ENCODE measurements around the gene NBPF11.
A peak's percentile ranks its signal among the peaks of the same experiment; 100 is the strongest.
"Not testable (repeated sequence)": the region's sequence is repeated elsewhere in the genome, so short reads cannot be mapped to it uniquely, and the experiment has no call there.

NBPF11 gene

GRCh38 chr1:148160048-148160342 lies 7.9 kb upstream of the NBPF11 start:
- no peaks in the 10 kb centered on the region for H3K36me3 ChIP-seq (ENCODE audit: insufficient read depth)
- H3K4me1 ChIP-seq (ENCODE audit: low read depth, poor library complexity, severe bottlenecking) = no peaks in the 10 kb centered on the region
- no peak overlapping the region for H3K27ac ChIP-seq
- no peak for TF ChIP-seq CTCF (conservative IDR thresholded peaks at IDR 0.05; ENCODE audit: low read depth, low read length)
- H3K27me3 ChIP-seq (ENCODE audit: insufficient read depth, low read depth) = no peaks in the 10 kb centered on the region; the same call in 1 of the 2 replicates
- no peak overlapping the region for H3K9ac ChIP-seq
- no peaks in the 10 kb centered on the region for H3K79me2 ChIP-seq (ENCODE audit: insufficient read depth, low read depth)
- H2AFZ ChIP-seq (ENCODE audit: low read depth) = no peak overlapping the region
- no peak overlapping the region for H3K4me2 ChIP-seq
- H4K20me1 ChIP-seq (ENCODE audit: insufficient read depth) = no peaks in the 10 kb centered on the region
- no peak overlapping the region for H3K4me3 ChIP-seq (IDR thresholded peaks at IDR 0.05; ENCODE audit: insufficient read depth, low read depth, low read length)

GRCh38 chr1:148158341-148159003 lies 6.4 kb upstream of the NBPF11 start:
- Histone ChIP-seq H3K27me3 (ENCODE audit: insufficient read depth, low read depth) (no peaks in the 10 kb centered on the region; the same call in 1 of the 2 replicates), H3K4me3 (IDR thresholded peaks at IDR 0.05; ENCODE audit: insufficient read depth, low read depth, low read length) (no peak overlapping the region), H3K4me2 (no peak overlapping the region), H3K27ac (no peak overlapping the region), H3K4me1 (ENCODE audit: low read depth, poor library complexity, severe bottlenecking) (no peaks in the 10 kb centered on the region), H3K36me3 (ENCODE audit: insufficient read depth) (no peaks in the 10 kb centered on the region), H3K9ac (no peak overlapping the region), H4K20me1 (ENCODE audit: insufficient read depth) (no peaks in the 10 kb centered on the region), H3K79me2 (ENCODE audit: insufficient read depth, low read depth) (no peaks in the 10 kb centered on the region), H2AFZ (ENCODE audit: low read depth) (no peak overlapping the region)
- no peak for TF ChIP-seq CTCF (conservative IDR thresholded peaks at IDR 0.05; ENCODE audit: low read depth, low read length)

GRCh38 chr1:148157803-148158202 lies 5.7 kb upstream of the NBPF11 start:
- H3K27ac ChIP-seq; H3K4me1 ChIP-seq (ENCODE audit: low read depth, poor library complexity, severe bottlenecking); H3K79me2 ChIP-seq (ENCODE audit: insufficient read depth, low read depth); H3K36me3 ChIP-seq (ENCODE audit: insufficient read depth); H3K9ac ChIP-seq; H3K27me3 ChIP-seq (ENCODE audit: insufficient read depth, low read depth); H3K4me3 ChIP-seq (IDR thresholded peaks at IDR 0.05; ENCODE audit: insufficient read depth, low read depth, low read length); H2AFZ ChIP-seq (ENCODE audit: low read depth); H4K20me1 ChIP-seq (ENCODE audit: insufficient read depth); H3K4me2 ChIP-seq: not testable (repeated sequence)

GRCh38 chr1:148155494-148156275 lies 3.6 kb upstream of the NBPF11 start:
- not testable (repeated sequence) for H3K4me2 ChIP-seq; H2AFZ ChIP-seq (ENCODE audit: low read depth); H3K27ac ChIP-seq

GRCh38 chr1:148152795-148153194 lies 714 bp upstream of the NBPF11 start:
- H3K4me2 ChIP-seq = peak overlapping the region; percentile 99; the same call in 1 of the 2 replicates
- peak overlapping the region; percentile 73 for H2AFZ ChIP-seq (ENCODE audit: low read depth)
- not testable (repeated sequence) for H3K4me3 ChIP-seq (IDR thresholded peaks at IDR 0.05; ENCODE audit: insufficient read depth, low read depth, low read length)

More at GRCh38 chr1:148155494-148156275, 3.6 kb upstream of the NBPF11 start:
- not testable (repeated sequence) for H3K79me2 ChIP-seq (ENCODE audit: insufficient read depth, low read depth); H4K20me1 ChIP-seq (ENCODE audit: insufficient read depth); H3K36me3 ChIP-seq (ENCODE audit: insufficient read depth); H3K9ac ChIP-seq; H3K4me3 ChIP-seq (IDR thresholded peaks at IDR 0.05; ENCODE audit: insufficient read depth, low read depth, low read length); H3K4me1 ChIP-seq (ENCODE audit: low read depth, poor library complexity, severe bottlenecking); H3K27me3 ChIP-seq (ENCODE audit: insufficient read depth, low read depth)

GRCh38 chr1:148151371-148151819 lies 686 bp downstream of the NBPF11 start:
- Histone ChIP-seq H3K79me2 (ENCODE audit: insufficient read depth, low read depth) (peaks cover 35% of the 10 kb centered on the region; the same call in 1 of the 2 replicates), H3K4me2 (peak overlapping the region; percentile 93), H3K4me1 (ENCODE audit: low read depth, poor library complexity, severe bottlenecking) (peaks cover 21% of the 10 kb centered on the region), H3K9ac (peak overlapping the region; percentile 50), H3K4me3 (IDR thresholded peaks at IDR 0.05; ENCODE audit: insufficient read depth, low read depth, low read length) (peak overlapping the region; percentile 87), H3K27ac (peak overlapping the region; percentile 52), H2AFZ (ENCODE audit: low read depth) (peak overlapping the region; percentile 73)
- H3K36me3 ChIP-seq (ENCODE audit: insufficient read depth); H4K20me1 ChIP-seq (ENCODE audit: insufficient read depth); H3K27me3 ChIP-seq (ENCODE audit: insufficient read depth, low read depth): not testable (repeated sequence)

More at GRCh38 chr1:148152795-148153194, 714 bp upstream of the NBPF11 start:
- not testable (repeated sequence) for H3K27ac ChIP-seq; H3K36me3 ChIP-seq (ENCODE audit: insufficient read depth); H4K20me1 ChIP-seq (ENCODE audit: insufficient read depth); H3K9ac ChIP-seq; H3K27me3 ChIP-seq (ENCODE audit: insufficient read depth, low read depth)
- H3K79me2 ChIP-seq (ENCODE audit: insufficient read depth, low read depth) = peaks cover 33% of the 10 kb centered on the region; the same call in 1 of the 2 replicates
- H3K4me1 ChIP-seq (ENCODE audit: low read depth, poor library complexity, severe bottlenecking) = peaks cover 21% of the 10 kb centered on the region

- peaks cover 21% of the 10 kb centered on the region for H3K4me1 ChIP-seq (ENCODE audit: low read depth, poor library complexity, severe bottlenecking)
- H3K4me2 ChIP-seq = peak overlapping the region; percentile 93
- peak overlapping the region; percentile 50; the same call in 1 of the 2 replicates for H3K9ac ChIP-seq
- not testable (repeated sequence) for H3K36me3 ChIP-seq (ENCODE audit: insufficient read depth); H4K20me1 ChIP-seq (ENCODE audit: insufficient read depth); H3K27me3 ChIP-seq (ENCODE audit: insufficient read depth, low read depth)
- peak overlapping the region; percentile 52 for H3K27ac ChIP-seq
- H3K79me2 ChIP-seq (ENCODE audit: insufficient read depth, low read depth) = peaks cover 35% of the 10 kb centered on the region; the same call in 1 of the 2 replicates
- H2AFZ ChIP-seq (ENCODE audit: low read depth) = peak overlapping the region; percentile 73; the same call in 1 of the 2 replicates
- H3K4me3 ChIP-seq (IDR thresholded peaks at IDR 0.05; ENCODE audit: insufficient read depth, low read depth, low read length) = peak overlapping the region; percentile 87
Measured at GRCh38 chr1:148150945-148151344, 1.1 kb downstream of the NBPF11 start.

GRCh38 chr1:148150014-148150413 lies 2.1 kb downstream of the NBPF11 start:
- H3K27me3 ChIP-seq (ENCODE audit: insufficient read depth, low read depth) = not testable (repeated sequence)

More at GRCh38 chr1:148150014-148150413, 2.1 kb downstream of the NBPF11 start:
- H4K20me1 ChIP-seq (ENCODE audit: insufficient read depth); H3K9ac ChIP-seq; H3K27ac ChIP-seq; H3K4me3 ChIP-seq (IDR thresholded peaks at IDR 0.05; ENCODE audit: insufficient read depth, low read depth, low read length); H3K36me3 ChIP-seq (ENCODE audit: insufficient read depth); H2AFZ ChIP-seq (ENCODE audit: low read depth): not testable (repeated sequence)
- Histone ChIP-seq H3K4me1 (ENCODE audit: low read depth, poor library complexity, severe bottlenecking) (peaks cover 21% of the 10 kb centered on the region), H3K4me2 (peak overlapping the region; percentile 19; the same call in 1 of the 2 replicates), H3K79me2 (ENCODE audit: insufficient read depth, low read depth) (peaks cover 40% of the 10 kb centered on the region; the same call in 1 of the 2 replicates)
